Spleen (tissue), 7 donors: Measurements from ENCODE around the gene FAM219B.

Experiments used
- POLR2A ChIP-seq, 3 donors: fragments of 450-650 bp; IDR thresholded peaks; one replicate each; pipeline ENCODE4 v1.5.1; 2017; ENCODE audit warnings: antibody characterized with exemption in 3 of 3, mild to moderate bottlenecking in 1 of 3
- TF ChIP-seq, protein P1 (sequence below), 11 experiments: fragments of 200-600 bp in 7 of 11; fragments of 450-650 bp in 4 of 11; sonication (generic) in 4 of 11; IDR thresholded peaks in 8 of 11; conservative IDR thresholded peaks in 3 of 11; 1 replicate in 7 of 11; 2 replicates in 4 of 11; pipeline versions ENCODE4 v1.4.0 to v1.8.0; 2016 to 2021; ENCODE audit warnings: antibody characterized with exemption in 11 of 11, inconsistent platforms in 4 of 11, mild to moderate bottlenecking in 1 of 11
- donor health status: DM: no; HTN: no; CAD: no; lungs with moderate emphysema.
- donor health status: DM: no; HTN: no; CAD: no.
- donor health status: DM: no; HTN: no; CAD: no.

DNA sequence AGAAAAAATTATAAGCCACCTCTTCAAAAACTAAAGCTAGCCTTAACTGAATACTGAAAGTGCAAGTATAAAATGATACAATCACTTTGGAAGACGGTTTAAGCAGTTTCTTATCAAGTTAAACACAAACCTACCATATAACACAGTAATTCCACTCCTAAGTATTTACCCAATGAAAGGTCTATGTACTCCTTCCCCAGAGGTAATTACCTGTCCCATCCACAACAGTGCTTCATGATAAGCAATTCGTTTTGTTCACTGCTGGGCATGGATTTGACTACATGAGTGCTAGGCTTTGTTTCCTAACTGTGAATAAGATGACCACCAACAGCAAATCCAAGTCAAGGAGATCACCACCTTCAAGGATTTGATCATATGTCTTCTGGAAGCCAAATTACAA is 26.9 kb upstream of the FAM219B start:
- TF ChIP-seq POLR2A (IDR thresholded peaks at IDR 0.05) = no peak
- TF ChIP-seq, protein P1, sequence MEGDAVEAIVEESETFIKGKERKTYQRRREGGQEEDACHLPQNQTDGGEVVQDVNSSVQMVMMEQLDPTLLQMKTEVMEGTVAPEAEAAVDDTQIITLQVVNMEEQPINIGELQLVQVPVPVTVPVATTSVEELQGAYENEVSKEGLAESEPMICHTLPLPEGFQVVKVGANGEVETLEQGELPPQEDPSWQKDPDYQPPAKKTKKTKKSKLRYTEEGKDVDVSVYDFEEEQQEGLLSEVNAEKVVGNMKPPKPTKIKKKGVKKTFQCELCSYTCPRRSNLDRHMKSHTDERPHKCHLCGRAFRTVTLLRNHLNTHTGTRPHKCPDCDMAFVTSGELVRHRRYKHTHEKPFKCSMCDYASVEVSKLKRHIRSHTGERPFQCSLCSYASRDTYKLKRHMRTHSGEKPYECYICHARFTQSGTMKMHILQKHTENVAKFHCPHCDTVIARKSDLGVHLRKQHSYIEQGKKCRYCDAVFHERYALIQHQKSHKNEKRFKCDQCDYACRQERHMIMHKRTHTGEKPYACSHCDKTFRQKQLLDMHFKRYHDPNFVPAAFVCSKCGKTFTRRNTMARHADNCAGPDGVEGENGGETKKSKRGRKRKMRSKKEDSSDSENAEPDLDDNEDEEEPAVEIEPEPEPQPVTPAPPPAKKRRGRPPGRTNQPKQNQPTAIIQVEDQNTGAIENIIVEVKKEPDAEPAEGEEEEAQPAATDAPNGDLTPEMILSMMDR (IDR thresholded peaks at IDR 0.05 in 8 of 11, conservative IDR thresholded peaks at IDR 0.05 in 3 of 11) = no peak
